ENCODE measurements around the gene FUT2. TPM values are rescaled to one million over a fixed set of nuclear protein-coding genes. Genes with fewer than 3 reads are reported as not detected.

FUT2 gene
- total RNA-seq, 1 donor, result not detected

GRCh38 chr19:48719263-48720171 is 23.7 kb downstream of the FUT2 start, which contains the start of gene MAMSTR:
Gene MAMSTR, minus strand, starts transcription at chr19:48719725. Its CDS starts 694 bp downstream, at chr19:48719031.
- DNase-seq (ENCODE audit: low read depth), result no peak

GRCh38 chr19:48720251-48720612 is 24.5 kb downstream of the FUT2 start:
- H3K4me3 ChIP-seq (ENCODE audit: low read depth, low read length), result peak overlapping the region; percentile 77
- no peak for TF ChIP-seq CTCF (IDR thresholded peaks at IDR 0.05; ENCODE audit: insufficient read depth, low read depth, low read length)
- DNase-seq (ENCODE audit: low read depth), result no peak

More at GRCh38 chr19:48719263-48720171, 23.7 kb downstream of the FUT2 start, which contains the start of gene MAMSTR:
- TF ChIP-seq CTCF (IDR thresholded peaks at IDR 0.05; ENCODE audit: insufficient read depth, low read depth, low read length), result no peak
- peak within 1 kb of the TSS; percentile 77 for H3K4me3 ChIP-seq (ENCODE audit: low read depth, low read length)

DNA sequence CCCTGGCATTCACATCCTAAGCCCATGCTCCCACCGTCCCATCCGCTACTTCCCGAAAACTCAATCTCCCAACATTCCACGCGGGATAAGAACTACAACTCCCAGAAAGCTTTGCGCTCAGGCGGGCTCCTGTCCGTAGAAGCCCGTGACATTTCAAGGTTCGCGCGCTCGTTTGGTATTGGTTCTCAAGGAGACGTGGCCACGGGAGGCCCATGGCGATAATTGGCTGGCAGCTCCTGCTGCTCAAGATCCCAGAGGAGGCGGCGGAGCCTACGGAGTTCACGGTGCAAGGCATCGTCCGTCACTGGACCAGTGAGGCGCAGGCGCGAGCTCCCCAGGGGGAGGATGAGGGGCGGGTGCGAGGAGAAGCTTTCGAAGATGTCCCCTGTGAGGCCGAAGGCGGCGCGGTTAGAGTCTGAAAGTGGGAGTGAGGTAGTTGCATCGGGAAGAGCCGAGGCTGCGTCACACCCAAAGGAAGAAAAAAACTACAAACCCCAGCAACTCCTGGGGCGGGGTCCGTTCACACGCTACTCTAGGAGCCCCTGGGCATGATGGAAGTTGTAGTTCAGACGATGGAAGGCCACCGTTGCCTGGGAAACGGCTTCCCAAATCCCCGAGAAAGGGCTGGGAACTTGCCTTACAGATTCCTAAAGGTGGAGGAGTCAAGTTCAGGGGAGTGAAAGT is 25.0 kb downstream of the FUT2 start:
- DNase-seq (ENCODE audit: low read depth), result peak; percentile 99
- no peak for TF ChIP-seq CTCF (IDR thresholded peaks at IDR 0.05; ENCODE audit: insufficient read depth, low read depth, low read length)
- peak overlapping the region; percentile 77 for H3K4me3 ChIP-seq (ENCODE audit: low read depth, low read length)

DNA sequence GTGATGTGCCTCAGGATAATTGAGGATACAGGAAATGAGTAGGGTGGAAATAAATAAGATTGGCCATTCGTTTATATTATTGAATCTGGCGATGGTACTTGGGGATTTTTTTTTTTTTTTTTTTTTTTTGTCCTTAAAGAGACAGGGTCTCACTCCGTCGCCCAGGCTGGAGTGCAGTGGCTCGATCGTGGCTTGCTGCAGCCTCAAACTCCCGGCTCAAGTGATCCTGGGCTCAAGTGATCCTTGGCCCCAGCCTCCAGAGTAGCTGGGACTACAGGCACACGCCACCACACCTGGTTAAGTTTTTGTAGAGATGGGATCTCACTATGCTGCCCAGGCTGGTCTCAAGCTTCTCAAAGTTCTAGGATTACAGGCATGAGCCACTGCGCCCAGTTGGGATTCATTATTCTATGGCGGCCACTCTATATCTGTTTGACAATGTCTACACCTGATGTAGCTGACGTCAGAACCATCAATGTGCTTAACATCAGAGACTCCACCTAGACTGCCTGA is 26.5 kb downstream of the FUT2 start:
- no peak for DNase-seq (ENCODE audit: low read depth)
- H3K4me3 ChIP-seq (ENCODE audit: low read depth, low read length), result no peak overlapping the region
- no peak for TF ChIP-seq CTCF (IDR thresholded peaks at IDR 0.05; ENCODE audit: insufficient read depth, low read depth, low read length)

DNA sequence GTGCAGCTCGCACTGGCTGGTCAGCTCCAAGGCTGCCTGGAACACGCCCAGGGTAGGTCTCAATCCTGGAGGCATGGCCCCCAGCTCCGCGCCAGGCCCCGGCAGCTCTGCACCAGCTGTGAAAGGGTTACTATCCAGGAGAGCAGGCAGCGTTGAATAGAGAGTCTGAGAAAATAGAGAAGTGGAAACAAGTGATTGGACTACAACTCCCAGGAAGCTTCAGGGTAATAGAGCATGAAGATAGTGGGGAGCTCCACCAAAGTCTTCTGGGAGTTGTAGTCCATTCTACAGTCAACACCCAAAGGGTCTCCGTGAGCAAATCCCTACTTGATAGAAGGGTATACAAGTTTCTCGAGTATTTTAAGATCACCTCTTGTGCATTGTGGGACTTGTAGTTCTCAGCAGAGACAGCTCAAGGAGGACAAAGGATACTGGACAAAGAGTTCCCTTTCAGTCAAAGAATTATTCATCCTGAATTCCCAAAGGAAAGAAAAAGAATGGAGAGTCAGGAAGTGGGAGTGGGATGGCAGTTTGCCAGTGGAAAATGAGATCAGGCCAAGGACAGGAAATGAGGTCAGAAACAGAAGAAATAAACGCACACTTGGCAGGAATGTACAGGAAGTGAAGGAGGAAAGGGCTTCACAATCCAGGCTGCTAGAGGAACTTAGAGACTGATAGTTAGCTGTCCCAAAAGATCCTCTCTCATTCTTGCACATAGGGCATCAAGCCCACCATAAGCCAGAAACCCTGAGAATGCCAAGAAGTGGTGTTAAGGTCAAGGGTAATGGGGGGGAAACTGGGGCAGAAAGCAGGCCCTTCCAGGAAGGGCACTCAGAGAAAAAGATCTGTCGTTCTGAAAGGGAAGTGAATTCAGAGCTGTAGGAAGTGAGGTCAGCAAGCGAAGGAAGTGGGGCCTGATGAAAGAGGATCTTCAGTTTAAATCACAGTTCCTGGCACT is 29.3 kb downstream of the FUT2 start:
- H3K4me3 ChIP-seq (ENCODE audit: low read depth, low read length), result no peak overlapping the region
- no peak for TF ChIP-seq CTCF (IDR thresholded peaks at IDR 0.05; ENCODE audit: insufficient read depth, low read depth, low read length)
- peak; percentile 88 for DNase-seq (ENCODE audit: low read depth)

- no peak for TF ChIP-seq CTCF (IDR thresholded peaks at IDR 0.05; ENCODE audit: insufficient read depth, low read depth, low read length)
- H3K4me3 ChIP-seq (ENCODE audit: low read depth, low read length), result no peak overlapping the region
- DNase-seq (ENCODE audit: low read depth), result no peak
Observed at GRCh38 chr19:48726556-48726955, 30.8 kb downstream of the FUT2 start.

Data from fibroblast of villous mesenchyme (primary cell).